ENCODE measurements around the gene LYPD5.
"Not testable (repeated sequence)": the region's sequence is repeated elsewhere in the genome, so short reads cannot be mapped to it uniquely, and the experiment has no call there.

Gene LYPD5

GRCh38 chr19:43806401-43806800 lies 4.2 kb upstream of the LYPD5 start:
- DNase-seq (ENCODE audit: low spot score) = not testable (repeated sequence)

GRCh38 chr19:43804432-43804831 lies 2.2 kb upstream of the LYPD5 start:
- DNase-seq (ENCODE audit: low spot score) = no peak

- no peak for DNase-seq (ENCODE audit: low spot score)
Observed at GRCh38 chr19:43799502-43800142, 2.6 kb downstream of the LYPD5 start.

- DNase-seq (ENCODE audit: low spot score) = no peak
Observed at GRCh38 chr19:43798546-43799409, 3.5 kb downstream of the LYPD5 start.

GRCh38 chr19:43798026-43798545 lies 4.2 kb downstream of the LYPD5 start:
- DNase-seq (ENCODE audit: low spot score) = no peak

- DNase-seq (ENCODE audit: low spot score) = no peak
Observed at GRCh38 chr19:43797556-43797955, 4.7 kb downstream of the LYPD5 start.

- DNase-seq (ENCODE audit: low spot score) = no peak
Observed at GRCh38 chr19:43797118-43797517, 5.1 kb downstream of the LYPD5 start.

- no peak for DNase-seq (ENCODE audit: low spot score)
Observed at GRCh38 chr19:43790587-43790986, 11.7 kb downstream of the LYPD5 start.

GRCh38 chr19:43789029-43789428 lies 13.2 kb downstream of the LYPD5 start:
- no peak for DNase-seq (ENCODE audit: low spot score)

- DNase-seq (ENCODE audit: low spot score) = no peak
Observed at GRCh38 chr19:43786665-43787064, 15.6 kb downstream of the LYPD5 start.

GRCh38 chr19:43784981-43785808 lies 17.1 kb downstream of the LYPD5 start:
- peak; percentile 92 for DNase-seq (ENCODE audit: low spot score)

- peak; percentile 79 for DNase-seq (ENCODE audit: low spot score)
Observed at GRCh38 chr19:43784241-43784980, 17.8 kb downstream of the LYPD5 start.

GRCh38 chr19:43783636-43784035 lies 18.6 kb downstream of the LYPD5 start:
- no peak for DNase-seq (ENCODE audit: low spot score)

- DNase-seq (ENCODE audit: low spot score) = peak; percentile 80
Observed at GRCh38 chr19:43782689-43783231, 19.5 kb downstream of the LYPD5 start.

- no peak for DNase-seq (ENCODE audit: low spot score)
Observed at GRCh38 chr19:43782311-43782660, 20.0 kb downstream of the LYPD5 start.

- no peak for DNase-seq (ENCODE audit: low spot score)
Observed at GRCh38 chr19:43781630-43782310, 20.5 kb downstream of the LYPD5 start.

- peak; percentile 78 for DNase-seq (ENCODE audit: low spot score)
Observed at GRCh38 chr19:43780706-43781525, 21.3 kb downstream of the LYPD5 start, which contains the start of gene KCNN4. Gene KCNN4, minus strand, starts transcription at chr19:43780973. Its CDS starts 112 bp downstream, at chr19:43780861.

GRCh38 chr19:43779820-43780219 lies 22.4 kb downstream of the LYPD5 start:
- DNase-seq (ENCODE audit: low spot score) = peak; percentile 81

- peak; percentile 51 for DNase-seq (ENCODE audit: low spot score)
Observed at GRCh38 chr19:43779147-43779819, 23.0 kb downstream of the LYPD5 start.

Data from hematopoietic multipotent progenitor cell treated with erythropoietin and hydrocortisone succinate and interleukin-3 and kit ligand, for 17 days (in vitro differentiated cells).